ENCODE measurements around the gene LBHD1. TPM values are rescaled to one million over a fixed set of nuclear protein-coding genes. Genes with fewer than 3 reads are reported as not detected.

Gene LBHD1
- total and polyA plus RNA-seq, 2 donors (not counting 3 experiments of a cell fraction or from before 2014, with no cell fraction given): 3.8 to 7.5 TPM

GRCh38 chr11:62680825-62681240 lies 8.8 kb upstream of the LBHD1 start:
- H3K9me3 ChIP-seq (replicated peaks; ENCODE audit: control insufficient read depth, insufficient read depth, low read length): no peaks in the 10 kb centered on the region
- TF ChIP-seq, protein P1, sequence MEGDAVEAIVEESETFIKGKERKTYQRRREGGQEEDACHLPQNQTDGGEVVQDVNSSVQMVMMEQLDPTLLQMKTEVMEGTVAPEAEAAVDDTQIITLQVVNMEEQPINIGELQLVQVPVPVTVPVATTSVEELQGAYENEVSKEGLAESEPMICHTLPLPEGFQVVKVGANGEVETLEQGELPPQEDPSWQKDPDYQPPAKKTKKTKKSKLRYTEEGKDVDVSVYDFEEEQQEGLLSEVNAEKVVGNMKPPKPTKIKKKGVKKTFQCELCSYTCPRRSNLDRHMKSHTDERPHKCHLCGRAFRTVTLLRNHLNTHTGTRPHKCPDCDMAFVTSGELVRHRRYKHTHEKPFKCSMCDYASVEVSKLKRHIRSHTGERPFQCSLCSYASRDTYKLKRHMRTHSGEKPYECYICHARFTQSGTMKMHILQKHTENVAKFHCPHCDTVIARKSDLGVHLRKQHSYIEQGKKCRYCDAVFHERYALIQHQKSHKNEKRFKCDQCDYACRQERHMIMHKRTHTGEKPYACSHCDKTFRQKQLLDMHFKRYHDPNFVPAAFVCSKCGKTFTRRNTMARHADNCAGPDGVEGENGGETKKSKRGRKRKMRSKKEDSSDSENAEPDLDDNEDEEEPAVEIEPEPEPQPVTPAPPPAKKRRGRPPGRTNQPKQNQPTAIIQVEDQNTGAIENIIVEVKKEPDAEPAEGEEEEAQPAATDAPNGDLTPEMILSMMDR (IDR thresholded peaks at IDR 0.05; ENCODE audit: extremely low read depth in 1 of 2, insufficient read depth in 1 of 2, low read depth in 1 of 2, low read length in 2 of 2): peak; percentile 52 to 63
- TF ChIP-seq EZH2 (IDR thresholded peaks at IDR 0.05; ENCODE audit: borderline replicate concordance, low read depth, low read length, severe bottlenecking): no peak
- no peaks in the 10 kb centered on the region for H4K20me1 ChIP-seq (replicated peaks; ENCODE audit: control insufficient read depth, extremely low read depth, insufficient read depth, low read length)
- peaks cover 0 to 17% of the 10 kb centered on the region in 2 experiments for H3K36me3 ChIP-seq (ENCODE audit: control insufficient read depth in 2 of 2, extremely low read depth in 1 of 2, insufficient read depth in 2 of 2, low read length in 2 of 2)
- no TSS peak for BruUV-seq (replicated peaks)
- H3K4me1 ChIP-seq (ENCODE audit: control insufficient read depth, extremely low read depth, insufficient read depth, low read length): peaks cover 11% of the 10 kb centered on the region
- FAIRE-seq (peak; percentile 94), DNase-seq (ENCODE audit: low read depth, low spot score) (peak; percentile 79)
- POLR2A ChIA-PET: interaction anchor here (0.6 to 3.2 kb wide), 9 partner anchors 9 to 712 kb away, joined by 3 to 33 read pairs (median 3); partner anchors contain the start of genes C11orf98, CSKMT, EEF1G and GANAB
- H3K4me3 ChIP-seq (replicated peaks in 1 of 3; ENCODE audit: insufficient read depth in 1 of 3, low read depth in 1 of 3, low read length in 3 of 3): no peak overlapping the region
- peak overlapping the region; percentile 7 for H2AFZ ChIP-seq (ENCODE audit: low read depth, low read length)
- CTCF ChIA-PET: interaction anchor here (0.6 to 3.9 kb wide), 25 partner anchors 10 to 286 kb away, joined by 3 to 118 read pairs (median 6); partner anchors contain the start of genes C11orf98, CSKMT, INTS5 and LBHD1
- no peaks in the 10 kb centered on the region for H3K27me3 ChIP-seq (ENCODE audit: control insufficient read depth in 2 of 2, insufficient read depth in 2 of 2, low read length in 2 of 2)
- dilution Hi-C loops (cut with MboI; ENCODE audit: extremely low pct_ligation_motif_present, low sequenced_read_pairs) (no loop called here), intact Hi-C loops (cut with micrococcal nuclease) (loop anchor here (2.0 kb wide), 1 partner anchor 14 kb away; no protein-coding TSS in a partner anchor)
- no peak overlapping the region for H3K9ac ChIP-seq (replicated peaks; ENCODE audit: extremely low read depth, insufficient read depth, low read length)
- peaks cover 16% of the 10 kb centered on the region for H3K79me2 ChIP-seq (ENCODE audit: control insufficient read depth, insufficient read depth, low read length)
- H3K27ac ChIP-seq (ENCODE audit: insufficient read depth, low read depth, low read length): no peak overlapping the region
- H3K9me1 ChIP-seq (replicated peaks; ENCODE audit: control insufficient read depth, extremely low read depth, insufficient read depth, low read length): no peaks in the 10 kb centered on the region
- no peak overlapping the region for H3K4me2 ChIP-seq (ENCODE audit: insufficient read depth, low read length)
